HFF-Myc (cell line): Measurements from ENCODE around the gene CDH23.

Experiments
- DNase-seq: peaks from one replicate; pipeline ENCODE4 v3.0.0-alpha.2; 2011; ENCODE audit warnings: low read depth; ENCODE audit errors: extremely low read depth
- H3K4me3 ChIP-seq: replicated peaks from 2 replicates; pipeline ENCODE4 v1.5.1; 2011; ENCODE audit warnings: low read depth, mild to moderate bottlenecking, control low read depth, low read length
- CTCF ChIP-seq: IDR thresholded peaks from 2 replicates; pipeline ENCODE4 v1.5.1; 2012; ENCODE audit warnings: mild to moderate bottlenecking, low read depth, low read length, control low read depth; ENCODE audit errors: missing control alignments

CDH23 gene

GRCh38 chr10:71582506-71583475, 186.1 kb downstream of the CDH23 start:
- no peak for DNase-seq
- no peak for TF ChIP-seq CTCF
- no peak overlapping the region for H3K4me3 ChIP-seq

- no peak for DNase-seq
- H3K4me3 ChIP-seq, result no peak overlapping the region
- no peak for TF ChIP-seq CTCF
Observed at GRCh38 chr10:71584461-71584860, 187.7 kb downstream of the CDH23 start.

GRCh38 chr10:71584902-71585563, 188.3 kb downstream of the CDH23 start:
- no peak for TF ChIP-seq CTCF
- DNase-seq, result no peak
- no peak overlapping the region for H3K4me3 ChIP-seq

GRCh38 chr10:71585564-71586290, 189.0 kb downstream of the CDH23 start:
- TF ChIP-seq CTCF, result no peak
- no peak for DNase-seq
- no peak overlapping the region for H3K4me3 ChIP-seq

- DNase-seq, result no peak
- no peak for TF ChIP-seq CTCF
- H3K4me3 ChIP-seq, result no peak overlapping the region
Observed at GRCh38 chr10:71587941-71588573, 191.3 kb downstream of the CDH23 start.

GRCh38 chr10:71588685-71589084, 192.0 kb downstream of the CDH23 start:
- no peak for DNase-seq
- H3K4me3 ChIP-seq, result no peak overlapping the region
- no peak for TF ChIP-seq CTCF
